HG02943 (cell line): Measurements from ENCODE around the gene CACYBP.
A peak's percentile ranks its signal among the peaks of the same experiment; 100 is the strongest.

Experiments
- ATAC-seq: cut with Tn5 transposase; IDR thresholded peaks from one replicate; pipeline ENCODE4 v1.9.1; 2021; ENCODE audit warnings: mild to moderate bottlenecking, low read depth, moderate library complexity; ENCODE audit not compliant: unreplicated experiment

The CACYBP gene, protein sequence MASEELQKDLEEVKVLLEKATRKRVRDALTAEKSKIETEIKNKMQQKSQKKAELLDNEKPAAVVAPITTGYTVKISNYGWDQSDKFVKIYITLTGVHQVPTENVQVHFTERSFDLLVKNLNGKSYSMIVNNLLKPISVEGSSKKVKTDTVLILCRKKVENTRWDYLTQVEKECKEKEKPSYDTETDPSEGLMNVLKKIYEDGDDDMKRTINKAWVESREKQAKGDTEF

DNA sequence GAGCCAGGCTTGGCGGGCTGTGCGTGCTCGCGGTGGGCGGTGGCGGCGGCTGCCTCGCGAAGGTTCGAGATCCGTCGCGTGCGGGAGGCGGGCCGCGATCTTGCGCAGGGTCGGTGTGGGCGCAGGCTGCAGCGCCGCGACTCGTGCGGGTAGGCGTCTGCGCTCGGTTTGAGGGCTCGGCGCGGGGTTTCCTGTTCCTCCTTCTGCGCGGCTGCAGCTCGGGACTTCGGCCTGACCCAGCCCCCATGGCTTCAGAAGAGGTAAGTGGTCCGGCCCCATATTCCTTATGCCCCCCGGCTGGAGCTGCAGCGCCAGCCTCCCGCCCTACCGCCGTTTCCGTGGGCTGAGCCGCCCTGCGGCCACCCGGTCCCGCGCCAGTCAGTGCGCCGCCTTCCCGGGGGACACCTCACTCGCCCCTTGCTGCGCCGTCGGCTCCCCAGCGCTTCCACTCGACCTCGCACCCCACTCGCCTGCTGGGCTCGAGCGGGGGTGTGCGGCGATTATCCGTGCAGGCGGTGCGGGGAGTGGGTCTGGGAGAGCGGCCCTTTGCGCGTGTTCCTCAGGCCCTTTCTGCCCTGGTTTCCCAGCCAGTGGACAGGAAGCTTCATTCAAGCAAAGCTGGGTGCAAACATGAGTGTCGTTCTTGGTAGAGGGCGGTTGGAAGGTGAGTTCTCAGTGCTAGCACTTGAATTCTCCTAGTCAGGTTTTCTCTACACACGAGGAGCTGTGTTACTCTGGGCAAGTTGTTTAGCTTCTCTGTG is at the start of gene CACYBP:
CACYBP (plus strand) TSS at position 12 of the 761 bp plus-strand sequence; CDS start at position 246, 234 bp downstream.
- ATAC-seq, result peak; percentile 8

DNA sequence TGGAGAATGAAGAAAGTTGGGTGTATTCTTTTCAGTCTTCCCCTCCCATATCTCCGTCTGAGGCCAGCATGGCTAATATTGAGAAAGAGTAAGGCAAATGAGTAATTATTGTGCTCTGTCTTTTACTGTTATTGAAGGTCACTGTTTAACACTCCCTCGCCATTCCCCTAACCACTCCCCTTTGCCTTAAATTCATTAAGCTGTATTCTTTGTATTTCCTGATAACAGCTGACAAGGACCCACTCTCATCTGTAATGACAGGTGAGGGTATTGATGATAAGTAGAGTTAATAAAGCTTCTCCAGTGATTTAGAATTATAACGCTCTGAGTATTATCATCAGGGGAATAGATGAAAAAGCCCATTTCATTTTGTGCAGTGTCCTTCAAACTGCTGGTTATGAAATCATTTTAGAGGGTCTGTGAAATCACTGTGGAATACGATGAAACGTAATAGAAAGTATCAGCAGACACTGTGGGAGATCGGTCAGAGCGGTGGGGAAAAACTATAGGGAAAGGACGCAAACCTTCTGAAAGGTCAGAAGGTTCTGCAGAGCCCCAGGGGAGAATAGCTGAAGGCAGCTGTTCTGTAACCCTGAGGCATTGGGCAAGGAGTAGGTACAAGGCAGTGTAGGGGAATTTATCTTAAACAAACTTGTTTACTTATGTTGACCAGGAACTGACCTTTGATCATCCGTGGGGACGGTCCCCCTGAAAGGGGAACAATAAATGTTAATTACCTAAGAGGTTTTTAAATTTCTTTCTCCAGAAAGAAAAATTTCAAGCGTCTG is 46.3 kb upstream of the CACYBP start:
- no peak for ATAC-seq

- ATAC-seq, result no peak
Observed at GRCh38 chr1:174954073-174954460, 45.7 kb upstream of the CACYBP start.

GRCh38 chr1:174954671-174955669 is 44.8 kb upstream of the CACYBP start:
- ATAC-seq, result no peak

DNA sequence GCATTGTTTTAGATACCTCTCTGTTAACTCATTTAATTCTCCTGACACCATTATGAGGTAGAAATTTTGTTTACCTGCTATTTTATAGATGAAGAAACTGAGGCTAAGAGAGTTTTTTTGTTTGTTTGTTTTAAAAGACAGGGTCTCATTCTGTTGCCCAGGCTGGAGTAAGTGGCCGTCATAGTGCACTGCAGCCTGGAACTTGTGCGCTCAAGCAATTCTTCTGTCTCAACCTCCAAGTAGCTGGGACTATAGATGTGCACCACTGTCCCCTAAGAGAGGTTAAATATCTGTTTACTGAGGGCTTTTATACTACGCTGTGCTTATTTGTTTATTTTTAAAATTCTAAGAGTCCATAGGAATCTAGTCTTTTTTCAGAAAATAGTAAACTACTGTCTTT is 43.7 kb upstream of the CACYBP start:
- no peak for ATAC-seq

DNA sequence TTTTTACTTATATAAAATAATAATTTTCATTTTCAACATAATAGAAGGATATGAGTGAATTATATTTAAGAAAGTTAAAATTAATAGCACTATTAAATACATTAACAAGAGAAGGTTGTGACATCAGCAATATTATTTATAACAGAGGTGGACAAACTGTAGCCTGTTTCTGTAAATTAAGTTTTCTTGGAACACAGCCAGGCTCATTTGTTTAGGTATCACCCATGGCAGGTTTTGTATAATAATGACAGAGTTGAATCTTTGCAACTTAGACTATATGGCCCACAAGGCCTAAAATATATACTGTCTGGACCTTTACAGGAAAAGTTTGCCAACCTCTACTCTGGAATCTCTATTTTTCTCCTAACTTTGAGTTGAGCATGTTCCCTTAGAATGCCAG is 42.8 kb upstream of the CACYBP start:
- no peak for ATAC-seq

- no peak for ATAC-seq
Observed at GRCh38 chr1:174957829-174958228, 41.9 kb upstream of the CACYBP start.

GRCh38 chr1:174958396-174958795 is 41.4 kb upstream of the CACYBP start:
- ATAC-seq, result no peak

DNA sequence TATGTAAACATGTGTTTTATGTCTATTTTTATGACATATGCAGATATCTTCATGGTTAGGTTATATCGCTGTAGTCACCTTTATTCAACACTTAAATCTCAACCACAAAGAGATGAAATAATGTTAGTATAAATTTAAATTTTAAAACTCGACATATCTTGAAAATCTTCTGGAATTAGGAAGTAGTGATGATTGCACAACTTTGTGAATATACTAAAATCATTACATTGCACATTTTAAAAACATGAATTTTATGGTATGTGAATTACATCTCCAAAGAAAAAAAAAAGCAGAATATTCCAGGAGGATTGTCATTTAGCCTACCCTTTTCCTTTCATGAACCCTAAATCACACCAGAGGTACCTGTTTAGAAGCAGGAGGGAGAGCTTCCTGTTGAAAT is 39.4 kb upstream of the CACYBP start:
- ATAC-seq, result no peak

DNA sequence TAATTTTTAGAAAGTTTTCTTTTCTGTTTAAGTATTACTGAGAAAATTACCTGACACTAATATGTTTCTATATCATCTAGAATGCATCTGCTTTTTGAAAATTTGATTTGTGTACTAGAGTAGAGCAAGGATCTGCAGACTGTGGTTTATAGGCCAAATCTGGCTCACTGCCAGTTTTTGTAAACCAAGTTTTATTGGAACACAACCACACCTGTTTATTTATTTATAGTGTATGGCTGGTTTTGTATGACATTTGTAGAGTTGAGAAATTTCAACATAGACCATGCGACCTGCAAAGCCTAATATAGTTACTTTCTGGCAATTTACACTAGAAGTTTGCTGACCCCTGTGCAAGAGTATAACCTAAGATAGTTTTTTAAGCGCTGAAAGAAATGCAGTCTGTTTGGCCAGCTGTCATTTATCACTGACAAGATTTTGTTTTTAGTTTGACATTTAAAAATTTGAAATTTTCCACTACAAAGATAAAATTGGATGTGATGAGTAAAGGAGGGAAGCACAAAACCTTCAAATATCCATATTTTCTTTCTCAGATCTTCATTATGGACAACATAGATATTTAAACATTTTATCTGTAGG is 36.1 kb upstream of the CACYBP start:
- ATAC-seq, result no peak

DNA sequence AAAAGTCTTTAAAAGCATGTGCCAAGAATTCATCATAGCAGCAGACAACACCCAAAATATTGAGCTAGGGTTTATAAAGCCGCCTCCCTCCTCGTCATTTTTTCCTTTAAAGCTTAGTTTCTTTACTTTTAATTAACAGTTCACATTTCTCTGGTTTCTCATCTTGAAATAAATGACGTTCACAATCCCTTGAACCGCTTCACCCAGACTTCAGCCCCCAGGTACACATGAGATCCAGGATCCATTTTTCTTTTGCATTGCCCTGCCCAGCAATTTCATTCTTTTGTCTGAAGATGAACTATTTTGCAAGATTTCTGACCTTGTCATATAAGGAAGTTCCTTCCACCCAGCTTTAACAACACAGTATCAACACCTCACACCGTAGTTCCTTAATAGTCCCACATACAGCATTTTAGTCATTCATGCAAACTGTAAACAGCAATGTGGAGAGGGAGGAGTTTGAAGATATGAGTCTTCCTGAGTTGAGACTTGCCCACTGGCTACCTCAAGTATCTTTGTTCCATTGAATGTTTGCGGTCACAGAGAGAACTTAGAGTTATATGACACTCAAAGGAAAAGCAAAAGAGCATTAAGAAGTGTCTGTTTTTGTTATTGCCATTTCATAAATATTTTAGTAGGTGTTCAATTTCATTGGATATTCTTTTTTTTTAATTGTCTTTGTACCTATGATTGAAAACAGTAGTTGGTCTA is 35.3 kb upstream of the CACYBP start:
- no peak for ATAC-seq

- ATAC-seq, result no peak
Observed at GRCh38 chr1:174964972-174965361, 34.8 kb upstream of the CACYBP start.

- no peak for ATAC-seq
Observed at GRCh38 chr1:174965362-174966007, 34.3 kb upstream of the CACYBP start.

GRCh38 chr1:174966008-174966572 is 33.7 kb upstream of the CACYBP start:
- ATAC-seq, result no peak

DNA sequence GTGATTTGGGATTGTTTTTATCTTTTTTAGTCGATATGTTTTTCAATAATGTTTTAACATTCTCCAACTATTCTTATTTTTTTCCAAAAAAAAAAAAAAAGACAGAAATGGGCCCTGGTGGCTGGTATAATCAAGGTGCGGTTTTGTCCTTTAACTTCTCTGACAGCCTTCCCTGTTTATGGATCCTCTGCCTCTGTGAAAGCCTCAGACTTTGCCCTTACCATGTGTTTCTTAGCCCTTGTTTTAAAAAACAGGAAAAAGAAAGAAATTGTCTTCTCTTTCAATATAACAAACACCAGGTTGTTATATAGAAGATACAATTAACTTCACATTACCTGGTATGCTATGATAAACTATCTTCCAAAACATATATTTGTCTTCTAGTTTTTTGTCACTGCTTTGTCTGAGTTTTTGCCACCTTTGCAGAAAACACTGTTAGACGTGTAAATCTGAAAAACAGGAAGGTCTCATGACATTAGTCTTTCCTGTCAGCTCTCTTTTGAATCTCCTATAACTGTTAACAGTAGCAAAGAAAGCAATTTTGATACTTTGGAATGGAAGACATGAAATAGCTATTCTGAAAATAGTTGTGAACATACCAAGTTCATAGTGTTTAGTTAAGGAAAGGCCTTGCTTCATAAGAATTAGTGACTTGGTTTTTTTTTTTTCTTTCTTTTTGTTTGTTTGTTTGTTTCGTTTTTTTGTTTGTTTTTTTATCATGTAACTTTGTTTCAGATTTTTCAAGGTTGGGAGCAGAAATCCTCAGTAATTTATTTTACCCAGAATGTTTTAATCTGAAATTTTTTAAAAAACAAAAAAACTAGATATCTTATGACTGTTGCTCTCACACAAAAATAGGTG is 31.7 kb upstream of the CACYBP start:
- no peak for ATAC-seq

DNA sequence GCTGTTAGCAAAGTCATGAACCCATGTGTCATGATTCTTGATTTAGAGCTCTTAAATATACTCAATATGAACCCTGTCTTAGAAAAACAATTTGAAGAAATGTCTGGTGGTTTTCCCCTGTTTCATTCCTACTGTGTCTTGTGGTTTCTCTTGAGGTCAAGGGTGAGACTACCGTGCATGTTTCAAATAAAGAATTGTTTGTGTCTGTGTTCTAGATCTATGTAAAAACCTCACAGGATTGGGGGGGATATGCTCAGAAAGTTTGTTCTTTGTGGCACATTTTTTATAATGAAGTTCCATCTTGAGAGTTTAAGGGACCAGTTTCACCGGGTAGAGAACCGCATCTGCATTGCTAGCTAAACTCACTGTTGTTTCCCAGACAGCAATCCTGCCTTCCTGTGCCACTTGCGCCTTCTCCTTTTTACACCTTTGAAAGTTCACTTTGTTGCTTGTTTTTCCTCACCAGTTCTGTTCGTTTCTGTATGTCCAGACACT is 30.9 kb upstream of the CACYBP start:
- ATAC-seq, result peak; percentile 70

DNA sequence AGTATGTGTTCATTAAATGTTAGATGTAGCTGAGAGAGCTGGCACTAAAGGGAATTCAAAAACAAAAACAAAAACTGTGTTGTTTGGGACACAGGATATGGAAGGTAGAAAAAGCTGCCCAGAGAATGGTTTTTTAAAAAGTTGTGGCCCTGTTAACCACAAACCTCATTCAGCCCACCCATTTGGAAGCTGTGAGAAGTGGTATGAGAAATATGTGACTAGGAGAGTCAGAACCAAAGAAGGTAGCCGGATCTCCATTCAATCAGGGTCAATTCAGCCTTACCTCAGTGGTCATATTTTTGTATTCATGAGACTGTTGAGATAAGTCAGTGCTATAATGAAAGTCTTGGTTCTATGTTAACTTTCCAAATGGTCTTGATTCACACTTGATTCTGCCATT is 29.8 kb upstream of the CACYBP start:
- ATAC-seq, result no peak
